PC-9 (cell line): Measurements from ENCODE around the gene MMAA. TPM values are rescaled to one million over a fixed set of nuclear protein-coding genes. Genes with fewer than 3 reads are reported as not detected.
A peak's percentile ranks its signal among the peaks of the same experiment; 100 is the strongest.
"Not testable (repeated sequence)": the region's sequence is repeated elsewhere in the genome, so short reads cannot be mapped to it uniquely, and the experiment has no call there.

Experiments used
- Bru-seq: library from RNA; stranded (reverse); fragments of 400-500 nt; gene quantifications from one replicate; lab custom pipeline; 2021; lab: Mats Ljungman, UMichigan
- BruChase-seq, 2 experiments: library from RNA; stranded (reverse); fragments of 400-500 nt; gene quantifications; one replicate each; lab custom pipeline; 2021; lab: Mats Ljungman, UMichigan
- BruUV-seq: library from RNA; stranded (reverse); fragments of 400-500 nt; replicated peaks from 2 replicates; lab custom pipeline; 2021; lab: Mats Ljungman, UMichigan
- CTCF ChIA-PET: fragments of 300-600 bp; sonication (Branson Sonifier 250); formaldehyde crosslinking; loops from one replicate; lab custom pipeline; 2022; ENCODE audit warnings: antibody characterized with exemption; lab: Charles Lee
- POLR2A ChIA-PET: fragments of 300-600 bp; sonication (Branson Sonifier 250); formaldehyde crosslinking; loops from one replicate; lab custom pipeline; 2022; ENCODE audit warnings: antibody characterized with exemption; ENCODE audit not compliant: unreplicated experiment; lab: Charles Lee
- DNase-seq, 2 experiments: peaks; one replicate each; pipeline versions ENCODE4 v3.0.0 to v3.0.0-alpha.2; 2015 to 2022; ENCODE audit warnings: mixed read lengths in 1 of 2
- H2AFZ ChIP-seq: fragments of 200-600 bp; sonication (generic); 2 replicates; pipeline ENCODE4 v1.8.1; 2017; ENCODE audit warnings: antibody characterized with exemption
- H3F3A ChIP-seq: fragments of 200-600 bp; sonication (generic); 2 replicates; pipeline ENCODE4 v1.8.1; 2017; ENCODE audit warnings: antibody characterized with exemption, mild to moderate bottlenecking, low read depth; ENCODE audit not compliant: insufficient read depth
- H3K27ac ChIP-seq: fragments of 200-600 bp; sonication (generic); 2 replicates; pipeline ENCODE4 v1.6.1; 2016; ENCODE audit warnings: mixed run types
- H3K27me3 ChIP-seq: fragments of 200-600 bp; sonication (generic); 2 replicates; pipeline ENCODE4 v1.6.1; 2016; ENCODE audit warnings: low read depth, mixed run types; ENCODE audit not compliant: insufficient read depth
- H3K36me3 ChIP-seq: fragments of 200-600 bp; sonication (generic); 2 replicates; pipeline ENCODE4 v1.6.1; 2016; ENCODE audit warnings: low read depth, mixed run types
- H3K4me1 ChIP-seq: fragments of 200-600 bp; sonication (generic); replicated peaks from 2 replicates; pipeline ENCODE4 v1.6.1; 2016; ENCODE audit warnings: mixed run types; ENCODE audit not compliant: insufficient read depth
- H3K4me2 ChIP-seq: fragments of 200-600 bp; sonication (generic); 2 replicates; pipeline ENCODE4 v1.6.1; 2017; ENCODE audit warnings: mixed run types
- H3K4me3 ChIP-seq: fragments of 200-600 bp; sonication (generic); 2 replicates; pipeline ENCODE4 v1.6.1; 2016; ENCODE audit warnings: mixed run types
- H3K79me2 ChIP-seq: fragments of 200-600 bp; sonication (generic); 2 replicates; pipeline ENCODE4 v1.6.1; 2017; ENCODE audit warnings: low read depth, mixed run types
- H3K9me2 ChIP-seq: fragments of 200-600 bp; sonication (generic); 2 replicates; pipeline ENCODE4 v1.8.1; 2017; ENCODE audit warnings: mild to moderate bottlenecking; ENCODE audit not compliant: insufficient read depth
- H3K9me3 ChIP-seq: fragments of 200-600 bp; sonication (generic); 2 replicates; pipeline ENCODE4 v1.8.1; 2016; ENCODE audit warnings: low read depth; ENCODE audit not compliant: insufficient read depth
- H4K20me1 ChIP-seq: fragments of 200-600 bp; sonication (generic); 2 replicates; pipeline ENCODE4 v1.8.1; 2017; ENCODE audit not compliant: insufficient read depth
- EZH2 ChIP-seq: fragments of 200-600 bp; sonication (generic); IDR thresholded peaks from 2 replicates; pipeline ENCODE4 v1.8.0; 2017; ENCODE audit warnings: antibody characterized with exemption, low read depth
- intact Hi-C: fragments of 100-400 bp; cut with micrococcal nuclease; formaldehyde crosslinking; loops from one replicate; pipeline ENCODE4 v1.10.0; 2022; ENCODE audit not compliant: unreplicated experiment
- long read RNA-seq: library from polyadenylated mRNA; stranded (forward); transcript quantifications from one replicate; pipeline ENCODE4 v2.0.0, GENCODE V29; 2022
- total RNA-seq: library from RNA; stranded (reverse); gene quantifications from 2 replicates; pipeline ENCODE4 v1.2.3, GENCODE V29; 2021
- TF ChIP-seq, protein P1 (sequence below): fragments of 200-600 bp; sonication (generic); conservative IDR thresholded peaks from 2 replicates; pipeline ENCODE4 v1.6.1; 2017; ENCODE audit warnings: mixed run types, antibody characterized with exemption, mild to moderate bottlenecking, moderate library complexity

The MMAA gene
- total RNA-seq = 5.4 and 6.3 TPM in 2 replicates
- Bru-seq, nascent RNA = percentile 44 among the genes with signal in this experiment
- percentile 42 among the genes with signal in this experiment for BruChase-seq, experiment 1, labeled RNA remaining after a 2-hour chase
- percentile 31 among the genes with signal in this experiment for BruChase-seq, experiment 2, labeled RNA remaining after a 6-hour chase
- long read RNA-seq, full-length matches to known transcripts = 5 of 7 reads
- long read RNA-seq, partial matches to known transcripts = 2 of 7 reads
- long read RNA-seq, other reads (novel, unspliced or antisense) = 0 of 7 reads

DNA sequence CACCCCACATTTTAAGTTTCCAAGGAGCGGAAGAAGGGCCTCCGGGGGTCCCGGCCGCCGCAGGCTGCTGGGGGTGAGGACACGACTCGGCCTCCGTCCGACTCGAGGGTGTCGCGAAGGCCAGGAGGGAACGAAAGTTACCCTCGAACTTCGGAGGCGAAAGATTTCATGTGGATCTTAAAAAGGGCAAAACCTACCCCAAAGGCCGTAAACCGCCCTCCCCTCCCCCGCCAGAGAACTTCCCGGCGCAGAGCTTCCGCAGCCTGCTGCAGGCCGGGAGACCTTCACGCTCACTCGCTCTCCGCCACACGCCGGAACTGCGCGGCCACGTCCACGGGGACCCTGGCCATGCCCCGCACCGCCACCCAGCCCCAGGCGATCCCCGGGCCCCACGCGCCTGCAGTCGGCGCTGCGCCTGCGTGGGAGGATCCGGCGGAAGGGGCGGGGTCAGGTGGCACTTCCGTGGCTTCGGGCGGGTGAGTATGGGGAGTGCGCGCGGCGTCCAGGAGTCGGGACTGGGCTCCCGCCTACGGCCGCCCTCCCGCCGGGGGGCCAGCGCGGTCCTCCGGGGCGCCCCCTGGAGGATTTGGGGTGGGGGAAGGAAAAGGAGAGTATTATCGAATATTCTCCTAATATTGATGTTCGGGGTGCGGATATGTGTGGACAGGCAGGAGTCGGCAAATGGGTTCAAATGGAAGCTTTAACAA, at the start of gene MMAA:
TSS of gene MMAA (plus strand) at position 454 of the 707 bp plus-strand sequence. CDS start 19,755 bp downstream, outside the sequence.
- no peaks in the 10 kb centered on the region; the same call in 1 of the 2 replicates for H3K4me1 ChIP-seq
- peak within 1 kb of the TSS; percentile 94 for H3K4me3 ChIP-seq
- no peaks in the 10 kb centered on the region for H4K20me1 ChIP-seq
- peak; percentile 66 to 94 for DNase-seq
- H3K9me3 ChIP-seq = no peaks in the 10 kb centered on the region
- no peaks in the 10 kb centered on the region for H3K27me3 ChIP-seq
- H2AFZ ChIP-seq = peak within 1 kb of the TSS; percentile 85
- CTCF ChIA-PET = no interaction called here
- TF ChIP-seq, protein P1, sequence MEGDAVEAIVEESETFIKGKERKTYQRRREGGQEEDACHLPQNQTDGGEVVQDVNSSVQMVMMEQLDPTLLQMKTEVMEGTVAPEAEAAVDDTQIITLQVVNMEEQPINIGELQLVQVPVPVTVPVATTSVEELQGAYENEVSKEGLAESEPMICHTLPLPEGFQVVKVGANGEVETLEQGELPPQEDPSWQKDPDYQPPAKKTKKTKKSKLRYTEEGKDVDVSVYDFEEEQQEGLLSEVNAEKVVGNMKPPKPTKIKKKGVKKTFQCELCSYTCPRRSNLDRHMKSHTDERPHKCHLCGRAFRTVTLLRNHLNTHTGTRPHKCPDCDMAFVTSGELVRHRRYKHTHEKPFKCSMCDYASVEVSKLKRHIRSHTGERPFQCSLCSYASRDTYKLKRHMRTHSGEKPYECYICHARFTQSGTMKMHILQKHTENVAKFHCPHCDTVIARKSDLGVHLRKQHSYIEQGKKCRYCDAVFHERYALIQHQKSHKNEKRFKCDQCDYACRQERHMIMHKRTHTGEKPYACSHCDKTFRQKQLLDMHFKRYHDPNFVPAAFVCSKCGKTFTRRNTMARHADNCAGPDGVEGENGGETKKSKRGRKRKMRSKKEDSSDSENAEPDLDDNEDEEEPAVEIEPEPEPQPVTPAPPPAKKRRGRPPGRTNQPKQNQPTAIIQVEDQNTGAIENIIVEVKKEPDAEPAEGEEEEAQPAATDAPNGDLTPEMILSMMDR = peak; percentile 72
- no peak for TF ChIP-seq EZH2
- no peaks in the 10 kb centered on the region for H3F3A ChIP-seq
- peaks cover 14% of the 10 kb centered on the region for H3K79me2 ChIP-seq
- peak within 1 kb of the TSS; percentile 87 for H3K4me2 ChIP-seq
- no peaks in the 10 kb centered on the region for H3K9me2 ChIP-seq
- BruUV-seq = no TSS peak
- H3K27ac ChIP-seq = peak within 1 kb of the TSS; percentile 86
- no peaks in the 10 kb centered on the region for H3K36me3 ChIP-seq
- POLR2A ChIA-PET = interaction anchor here (0.6 kb wide), 1 partner anchor 61 kb away, joined by 3 read pairs; no protein-coding TSS in a partner anchor
- intact Hi-C loops = loop anchor here (1.0 to 10.0 kb wide), 7 partner anchors 62 to 1296 kb away; partner anchors contain the start of genes ABCE1, ANAPC10 and C4orf51

DNA sequence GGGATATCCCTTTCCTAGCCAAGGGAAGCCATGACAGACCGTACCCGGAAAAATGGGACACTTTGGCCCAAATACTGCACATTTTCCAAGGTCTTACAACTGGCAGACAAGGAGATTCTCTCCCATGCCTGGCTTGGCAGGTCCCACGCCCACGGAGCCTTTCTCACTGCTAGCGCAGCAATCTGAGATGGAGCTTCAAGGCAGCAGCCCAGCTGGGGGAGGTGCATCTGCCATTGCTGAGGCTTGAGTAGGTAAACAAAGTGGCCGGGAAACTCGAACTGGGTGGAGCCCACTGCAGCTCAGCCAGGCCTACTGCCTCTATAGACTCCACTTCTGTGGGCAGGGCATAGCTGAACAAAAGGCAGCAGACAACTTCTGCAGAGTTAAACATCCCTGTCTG, 44.6 kb upstream of the MMAA start:
- intact Hi-C loops, BruUV-seq: not testable (repeated sequence)

DNA sequence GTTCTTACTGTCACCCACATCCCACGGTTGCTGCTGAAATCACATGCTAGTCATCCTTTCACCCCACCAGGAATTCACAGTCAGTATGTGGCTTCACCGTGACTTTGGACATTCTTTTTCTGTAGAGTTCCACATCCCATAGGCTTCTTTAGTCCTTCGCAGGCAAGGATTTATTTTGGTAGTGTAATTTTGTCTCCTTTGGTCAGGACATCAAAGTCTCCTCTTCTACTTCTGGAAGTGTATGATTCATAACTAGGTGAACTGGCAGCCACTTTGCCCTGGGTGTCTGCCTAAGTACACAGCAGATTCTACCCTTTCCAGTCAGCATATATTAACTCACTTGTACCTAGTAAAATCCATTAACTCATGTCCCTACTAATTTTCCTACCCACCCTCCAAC, 38.3 kb upstream of the MMAA start:
- Histone ChIP-seq H4K20me1 (no peaks in the 10 kb centered on the region), H3K4me2 (no peak overlapping the region), H3K4me3 (no peak overlapping the region), H3K27ac (no peak overlapping the region), H3K27me3 (no peaks in the 10 kb centered on the region), H3K9me3 (no peaks in the 10 kb centered on the region), H2AFZ (no peak overlapping the region), H3K36me3 (no peaks in the 10 kb centered on the region), H3K4me1 (0 out of 2 replicates have a peak, but pooled peaks cover 8% of the 10 kb centered on the region), H3K9me2 (no peaks in the 10 kb centered on the region), H3K79me2 (no peaks in the 10 kb centered on the region), H3F3A (no peaks in the 10 kb centered on the region)
- no TSS peak for BruUV-seq
- TF ChIP-seq, protein P1 = no peak
- TF ChIP-seq EZH2 = no peak
- DNase-seq = peak in 1 of 2 experiments; percentile 39
- ChIA-PET POLR2A (no interaction called here), CTCF (no interaction called here)
- intact Hi-C loops = no loop called here

More for the DNA sequence above, 44.6 kb upstream of the MMAA start:
- H3K36me3 ChIP-seq, H3K9me3 ChIP-seq, H3K4me1 ChIP-seq, H3K27me3 ChIP-seq, H2AFZ ChIP-seq, H3K79me2 ChIP-seq, H3K9me2 ChIP-seq, CTCF ChIA-PET, POLR2A ChIA-PET, H3K4me3 ChIP-seq, H3F3A ChIP-seq, H4K20me1 ChIP-seq, DNase-seq, H3K27ac ChIP-seq, H3K4me2 ChIP-seq: not testable (repeated sequence)
